ENCODE measurements around the gene PI4K2B. TPM values are rescaled to one million over a fixed set of nuclear protein-coding genes. Genes with fewer than 3 reads are reported as not detected.
"Not testable (repeated sequence)": the region's sequence is repeated elsewhere in the genome, so short reads cannot be mapped to it uniquely, and the experiment has no call there.

Gene PI4K2B
- polyA plus RNA-seq, 3 donors from 2014 or later, result 9.2 to 10.3 (median 9.8) TPM

DNA sequence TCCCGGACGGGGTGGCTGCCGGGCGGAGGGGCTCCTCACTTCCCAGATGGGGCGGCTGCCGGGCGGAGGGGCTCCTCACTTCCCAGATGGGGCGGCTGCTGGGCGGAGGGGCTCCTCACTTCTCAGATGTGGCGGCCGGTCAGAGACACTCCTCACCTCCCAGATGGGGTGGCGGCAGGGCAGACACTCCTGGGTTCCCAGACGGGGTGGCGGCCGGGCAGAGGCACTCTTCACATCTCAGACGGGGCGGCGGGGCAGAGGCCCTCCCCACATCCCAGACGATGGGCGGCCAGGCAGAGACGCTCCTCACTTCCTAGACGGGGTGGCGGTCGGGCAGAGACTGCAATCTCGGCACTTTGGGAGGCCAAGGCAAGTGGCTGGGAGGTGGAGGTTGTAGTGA lies 15.7 kb downstream of the PI4K2B start:
- not testable (repeated sequence) for H3K4me3 Mint-ChIP-seq; H3K27ac Mint-ChIP-seq; DNase-seq; H3K27me3 Mint-ChIP-seq (ENCODE audit: low read depth in 3 of 3); H3K9me3 Mint-ChIP-seq; H3K36me3 Mint-ChIP-seq
- H3K4me1 Mint-ChIP-seq, result peaks cover 44 to 70% of the 10 kb centered on the region in 2 donors

DNA sequence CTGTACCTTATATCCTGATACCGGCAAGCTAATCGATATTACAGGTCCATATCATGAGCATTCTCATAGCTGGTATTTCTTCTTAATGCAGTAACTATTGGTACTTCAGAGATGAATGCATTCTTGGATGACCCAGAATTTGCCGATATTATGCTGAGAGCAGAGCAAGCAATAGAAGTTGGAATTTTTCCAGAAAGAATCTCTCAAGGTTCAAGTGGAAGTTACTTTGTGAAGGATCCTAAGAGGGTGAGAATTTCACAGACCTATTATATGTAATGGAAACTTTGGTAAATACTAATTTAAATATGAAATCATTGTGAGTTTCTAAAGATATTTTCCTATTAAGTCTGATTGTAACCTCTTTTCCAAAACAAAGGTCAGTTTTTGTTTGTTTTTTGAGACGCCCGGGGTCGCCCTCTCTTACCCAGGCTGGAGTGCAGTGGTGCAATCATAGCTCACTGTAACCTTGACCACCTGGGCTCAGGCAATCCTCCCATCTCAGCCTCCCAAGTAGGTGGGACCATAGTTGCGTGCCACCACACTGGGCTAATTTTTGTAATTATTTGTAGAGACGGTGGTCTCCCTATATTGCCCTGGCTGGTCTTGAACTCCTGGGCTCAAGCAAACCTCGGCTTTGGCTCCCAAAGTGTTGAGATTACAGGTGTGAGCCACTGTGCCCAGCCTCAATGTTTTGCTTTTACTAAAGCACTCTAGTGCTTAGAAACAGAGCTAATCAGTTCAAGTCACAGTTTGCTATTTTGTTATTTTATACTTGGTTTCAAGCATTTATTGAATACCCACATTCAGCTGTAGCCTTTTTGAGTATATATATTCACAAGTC lies 18.6 kb downstream of the PI4K2B start:
- Mint-ChIP-seq H3K27me3 (ENCODE audit: low read depth in 3 of 3) (no peaks in the 10 kb centered on the region), H3K27ac (peak overlapping the region in 4 of 6 donors; percentile 6 to 67 (median 24)), H3K9me3 (no peaks in the 10 kb centered on the region), H3K36me3 (peaks cover 3 to 10% (median 9%) of the 10 kb centered on the region in 3 donors), H3K4me3 (no peak overlapping the region), H3K4me1 (peaks cover 33 to 46% of the 10 kb centered on the region in 2 donors)
- no peak for DNase-seq

DNA sequence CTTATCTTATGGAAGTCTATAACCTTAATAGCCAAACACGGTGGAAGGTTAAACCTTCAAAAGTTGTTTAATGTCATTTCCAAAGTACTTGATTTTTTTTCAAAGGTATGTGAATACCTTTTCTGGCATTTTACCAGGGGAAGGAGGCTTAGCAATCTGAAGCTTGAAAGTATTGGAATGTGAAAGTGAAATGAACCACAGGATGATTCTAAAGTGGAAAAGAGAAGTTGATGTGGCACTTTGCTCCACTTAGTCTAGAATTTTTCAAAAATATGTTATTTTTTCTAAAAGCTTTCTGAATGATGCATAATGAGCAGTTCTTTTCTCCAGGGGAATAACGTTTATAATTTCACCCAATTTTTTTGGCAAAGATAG lies 19.2 kb downstream of the PI4K2B start:
- no peaks in the 10 kb centered on the region for H3K9me3 Mint-ChIP-seq
- peak overlapping the region in 5 of 6 donors; percentile 16 to 67 (median 31) for H3K27ac Mint-ChIP-seq
- DNase-seq, result no peak
- H3K27me3 Mint-ChIP-seq (ENCODE audit: low read depth in 3 of 3), result no peaks in the 10 kb centered on the region
- H3K36me3 Mint-ChIP-seq, result peaks cover 4 to 10% (median 10%) of the 10 kb centered on the region in 3 donors
- peaks cover 33 to 41% of the 10 kb centered on the region in 2 donors for H3K4me1 Mint-ChIP-seq
- no peak overlapping the region for H3K4me3 Mint-ChIP-seq

- H3K4me3 Mint-ChIP-seq; H3K27ac Mint-ChIP-seq; DNase-seq; H3K27me3 Mint-ChIP-seq (ENCODE audit: low read depth in 3 of 3); H3K9me3 Mint-ChIP-seq: not testable (repeated sequence)
- peaks cover 29 to 35% of the 10 kb centered on the region in 2 donors for H3K4me1 Mint-ChIP-seq
- peaks cover 4 to 10% (median 10%) of the 10 kb centered on the region in 3 donors for H3K36me3 Mint-ChIP-seq
These were observed 20.0 kb downstream of the PI4K2B start for GRCh38 chr4:25253786-25254185.

- no peaks in the 10 kb centered on the region for H3K4me1 Mint-ChIP-seq
- H3K36me3 Mint-ChIP-seq, result peaks cover 16 to 27% (median 17%) of the 10 kb centered on the region in 3 donors
- DNase-seq, result no peak
- no peak overlapping the region for H3K27ac Mint-ChIP-seq
- H3K27me3 Mint-ChIP-seq (ENCODE audit: low read depth in 3 of 3), result no peaks in the 10 kb centered on the region
- no peak overlapping the region for H3K4me3 Mint-ChIP-seq
- H3K9me3 Mint-ChIP-seq, result no peaks in the 10 kb centered on the region
These were observed 25.2 kb downstream of the PI4K2B start for GRCh38 chr4:25258980-25259578.

DNA sequence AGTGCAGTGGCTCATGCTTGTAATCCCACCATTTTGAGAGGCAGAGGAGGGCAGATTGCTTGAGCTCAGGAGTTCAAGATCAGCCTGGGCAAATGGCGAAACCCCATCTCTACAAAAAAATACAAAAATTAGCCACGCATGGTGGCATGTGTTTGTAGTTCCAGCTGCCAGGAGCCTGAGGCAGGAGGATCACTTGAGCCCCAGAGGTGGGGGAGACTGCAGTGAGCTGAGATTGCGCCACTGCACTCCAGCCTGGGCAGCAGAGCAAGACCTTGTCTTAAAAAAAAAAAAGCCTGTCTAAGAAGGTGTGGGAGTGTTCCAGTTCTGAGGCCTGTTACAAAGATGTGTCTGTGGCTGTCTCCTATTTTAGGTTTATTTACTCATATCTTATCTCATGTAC lies 38.0 kb downstream of the PI4K2B start:
- no peak for DNase-seq
- no peaks in the 10 kb centered on the region for H3K4me1 Mint-ChIP-seq
- no peak overlapping the region for H3K27ac Mint-ChIP-seq
- H3K27me3 Mint-ChIP-seq (ENCODE audit: low read depth in 3 of 3), result no peaks in the 10 kb centered on the region
- no peaks in the 10 kb centered on the region for H3K9me3 Mint-ChIP-seq
- peaks cover 15 to 36% (median 19%) of the 10 kb centered on the region in 3 donors for H3K36me3 Mint-ChIP-seq
- no peak overlapping the region for H3K4me3 Mint-ChIP-seq

DNA sequence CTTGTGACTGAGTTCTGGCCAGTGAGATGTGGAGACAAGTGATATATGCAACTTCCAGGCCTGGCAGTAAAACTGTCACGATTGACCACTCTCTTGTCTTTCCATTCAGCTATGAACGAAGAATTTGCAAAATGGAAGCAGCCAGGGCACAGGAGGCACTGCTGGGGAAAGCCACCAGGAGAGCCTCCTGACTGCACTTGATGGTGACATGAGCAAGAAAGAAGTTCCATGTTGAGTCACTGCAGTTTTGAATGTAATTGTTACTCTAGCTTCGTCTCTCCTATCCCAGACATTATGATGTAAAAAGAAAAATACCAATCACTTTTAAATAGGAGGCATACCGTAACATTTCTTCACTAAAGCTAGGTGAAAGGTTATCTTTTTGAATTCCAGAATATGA lies 46.4 kb downstream of the PI4K2B start:
- Mint-ChIP-seq H3K4me1 (no peaks in the 10 kb centered on the region), H3K27me3 (ENCODE audit: low read depth in 3 of 3) (peaks cover 0 to 3% (median 2%) of the 10 kb centered on the region in 3 donors), H3K4me3 (no peak overlapping the region), H3K36me3 (peaks cover 0 to 21% (median 7%) of the 10 kb centered on the region in 3 donors), H3K9me3 (no peaks in the 10 kb centered on the region), H3K27ac (no peak overlapping the region)
- no peak for DNase-seq

DNA sequence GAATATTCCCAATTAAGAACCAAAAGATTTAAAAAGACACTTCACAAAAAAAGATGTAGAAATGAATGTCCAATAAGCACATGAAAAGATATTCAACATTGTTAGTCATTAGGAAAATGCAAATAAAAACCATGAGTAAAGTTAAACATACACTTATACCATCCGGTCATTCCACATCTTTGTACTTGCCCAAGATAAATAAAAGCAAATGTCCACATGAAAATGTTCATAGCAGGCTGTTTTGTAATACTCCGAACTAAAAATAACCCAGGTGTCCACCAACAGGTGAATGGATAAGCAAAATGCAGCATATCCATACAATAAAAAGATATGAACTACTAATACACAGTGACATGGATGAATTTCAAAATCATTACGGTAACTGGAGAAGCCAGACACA lies 50.1 kb downstream of the PI4K2B start:
- no peak overlapping the region for H3K4me3 Mint-ChIP-seq
- no peak for DNase-seq
- peaks cover 3 to 12% (median 4%) of the 10 kb centered on the region in 3 donors for H3K27me3 Mint-ChIP-seq (ENCODE audit: low read depth in 3 of 3)
- peaks cover 1 to 10% (median 9%) of the 10 kb centered on the region in 6 donors for H3K9me3 Mint-ChIP-seq
- H3K27ac Mint-ChIP-seq, result no peak overlapping the region
- no peaks in the 10 kb centered on the region for H3K4me1 Mint-ChIP-seq
- H3K36me3 Mint-ChIP-seq, result peaks cover 12 to 19% (median 12%) of the 10 kb centered on the region in 3 donors

DNA sequence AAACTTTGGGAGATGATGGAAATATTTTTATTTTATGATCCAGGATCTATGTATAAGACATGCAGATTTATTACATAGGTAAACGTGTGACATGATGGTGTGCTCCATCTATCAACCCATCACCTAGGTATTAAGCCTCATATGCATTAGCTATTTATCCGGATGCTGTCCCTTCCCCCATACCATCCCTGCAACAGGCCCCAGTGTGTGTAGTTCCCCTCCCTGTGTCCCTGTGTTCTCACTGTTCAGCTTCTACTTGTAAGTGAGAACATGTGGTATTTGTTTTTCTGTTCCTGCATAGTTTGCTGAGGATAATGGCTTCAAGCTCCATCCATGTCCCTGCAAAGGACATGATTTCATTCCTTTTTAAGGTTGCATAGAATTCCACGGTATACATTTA lies 50.6 kb downstream of the PI4K2B start:
- Mint-ChIP-seq H3K27me3 (ENCODE audit: low read depth in 3 of 3) (peaks cover 3 to 12% (median 4%) of the 10 kb centered on the region in 3 donors), H3K4me3 (no peak overlapping the region), H3K4me1 (no peaks in the 10 kb centered on the region), H3K9me3 (peaks cover 1 to 11% (median 9%) of the 10 kb centered on the region in 6 donors), H3K36me3 (peaks cover 12 to 19% (median 12%) of the 10 kb centered on the region in 3 donors), H3K27ac (no peak overlapping the region)
- no peak for DNase-seq

DNA sequence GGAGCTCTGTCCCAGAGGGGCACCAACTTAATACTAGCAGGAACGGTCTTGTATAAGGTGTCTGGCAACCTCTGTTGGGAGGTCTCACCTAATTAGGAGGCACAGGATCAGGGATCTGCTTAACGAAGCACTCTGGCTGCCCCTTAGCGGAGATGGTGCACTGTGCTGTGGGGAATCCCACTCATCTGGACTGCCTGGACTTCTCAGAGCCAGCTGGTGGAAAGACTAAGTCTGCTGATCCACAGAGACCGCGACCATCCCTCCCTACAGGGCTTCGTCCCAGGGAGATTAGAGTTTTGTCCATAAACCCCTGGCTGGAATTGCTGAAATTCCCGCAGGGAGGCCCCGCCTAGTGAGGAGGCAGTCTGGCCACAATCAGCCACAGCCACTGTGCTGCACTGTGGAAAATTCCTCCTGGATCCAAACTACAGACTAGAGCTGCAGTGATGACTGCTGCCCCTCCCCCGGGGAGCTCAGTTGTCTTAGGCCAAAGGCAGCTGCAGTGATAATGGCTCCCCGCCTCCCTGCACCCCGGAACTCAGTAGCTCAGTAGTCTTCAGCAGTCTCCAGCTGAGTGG lies 56.7 kb downstream of the PI4K2B start:
- Mint-ChIP-seq H3K27me3 (ENCODE audit: low read depth in 3 of 3) (peaks cover 2 to 10% (median 3%) of the 10 kb centered on the region in 3 donors), H3K4me1 (no peaks in the 10 kb centered on the region), H3K4me3 (no peak overlapping the region), H3K36me3 (peaks cover 6 to 12% (median 11%) of the 10 kb centered on the region in 3 donors), H3K27ac (no peak overlapping the region), H3K9me3 (peaks cover 1 to 12% (median 9%) of the 10 kb centered on the region in 6 donors)
- DNase-seq, result no peak

- no peak overlapping the region for H3K4me3 Mint-ChIP-seq
- no peak overlapping the region for H3K27ac Mint-ChIP-seq
- no peak for DNase-seq
- peaks cover 6 to 12% (median 11%) of the 10 kb centered on the region in 3 donors for H3K36me3 Mint-ChIP-seq
- peaks cover 1 to 12% (median 9%) of the 10 kb centered on the region in 6 donors for H3K9me3 Mint-ChIP-seq
- H3K27me3 Mint-ChIP-seq (ENCODE audit: low read depth in 3 of 3), result peaks cover 2 to 7% (median 3%) of the 10 kb centered on the region in 3 donors
- no peaks in the 10 kb centered on the region for H3K4me1 Mint-ChIP-seq
These were observed 57.4 kb downstream of the PI4K2B start for GRCh38 chr4:25291158-25291733.

- Mint-ChIP-seq H3K27ac (no peak overlapping the region), H3K27me3 (ENCODE audit: low read depth in 3 of 3) (peaks cover 0 to 8% (median 2%) of the 10 kb centered on the region in 3 donors), H3K4me1 (no peaks in the 10 kb centered on the region), H3K9me3 (no peaks in the 10 kb centered on the region), H3K36me3 (no peaks in the 10 kb centered on the region), H3K4me3 (no peak overlapping the region)
- no peak for DNase-seq
These were observed 63.9 kb downstream of the PI4K2B start for GRCh38 chr4:25297528-25298242.

DNA sequence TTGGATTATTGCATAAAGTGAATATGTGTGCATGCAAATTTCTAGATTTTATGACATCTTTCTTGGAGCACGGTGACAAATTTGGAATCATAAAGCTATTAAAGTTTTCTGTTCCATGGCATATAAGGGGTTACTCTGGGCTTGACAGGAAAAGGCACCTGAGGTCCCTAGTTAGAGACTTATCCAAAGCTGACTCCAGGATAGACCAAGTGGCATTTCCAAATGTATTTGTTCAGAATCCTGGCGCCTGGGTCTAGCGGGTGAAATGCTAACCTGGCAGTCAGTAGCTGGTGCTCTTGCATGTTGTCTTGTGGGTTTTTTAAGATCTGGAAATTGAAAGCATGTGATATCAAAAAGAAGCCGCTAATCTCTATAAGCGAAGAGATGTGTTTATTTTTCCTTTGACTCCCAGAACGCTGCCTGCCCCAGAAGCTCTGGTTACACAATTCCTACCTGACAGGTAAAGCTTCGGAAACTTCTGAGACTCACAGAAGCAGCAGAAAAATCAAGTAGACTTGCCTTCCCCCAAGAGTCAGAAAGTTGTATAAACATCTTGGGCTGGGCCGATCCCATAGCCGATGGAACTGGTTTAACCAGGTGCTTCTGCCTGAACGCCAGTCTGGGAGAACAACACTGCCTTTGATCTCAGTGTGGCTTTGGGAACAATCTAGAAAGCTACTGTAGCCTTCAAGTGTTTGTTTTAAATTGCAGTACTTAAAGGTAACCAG lies 65.8 kb downstream of the PI4K2B start:
- H3K9me3 Mint-ChIP-seq, result no peaks in the 10 kb centered on the region
- H3K27ac Mint-ChIP-seq, result no peak overlapping the region
- H3K36me3 Mint-ChIP-seq, result no peaks in the 10 kb centered on the region
- DNase-seq, result no peak
- H3K27me3 Mint-ChIP-seq (ENCODE audit: low read depth in 3 of 3), result peaks cover 2 to 11% (median 2%) of the 10 kb centered on the region in 3 donors
- H3K4me3 Mint-ChIP-seq, result no peak overlapping the region
- no peaks in the 10 kb centered on the region for H3K4me1 Mint-ChIP-seq
